GM23338 (cell line): ENCODE measurements around the gene ARHGEF11.

Experiments
- CTCF ChIP-seq, 2 experiments: fragments of 200-600 bp in 1 of 2; sonication (generic) in 1 of 2; conservative IDR thresholded peaks; 2 replicates each; pipeline versions ENCODE4 v1.5.1 to v1.6.1; 2016 to 2017; ENCODE audit warnings: antibody characterized with exemption in 2 of 2, low read depth in 2 of 2, mild to moderate bottlenecking in 2 of 2, moderate library complexity in 1 of 2
- EZH2 ChIP-seq: fragments of 200-600 bp; sonication (generic); IDR thresholded peaks from one replicate; pipeline ENCODE4 v1.8.0; 2017; ENCODE audit warnings: antibody characterized with exemption, mild to moderate bottlenecking, low read depth; ENCODE audit not compliant: unreplicated experiment
- EZH2phosphoT487 ChIP-seq: fragments of 200-600 bp; sonication (generic); IDR thresholded peaks from one replicate; pipeline ENCODE4 v1.8.1; 2018; ENCODE audit warnings: antibody characterized with exemption; ENCODE audit not compliant: unreplicated experiment
- ZNF331 ChIP-seq: fragments of 250-450 bp; sonication (Bioruptor Pico); IDR thresholded peaks from 2 replicates; pipeline ENCODE4 v1.5.0; 2020; ENCODE audit warnings: low read depth, mild to moderate bottlenecking, moderate library complexity
- TF ChIP-seq, protein P1 (sequence below): IDR thresholded peaks from one replicate; pipeline ENCODE4 v1.6.1; 2018; ENCODE audit warnings: antibody characterized with exemption; ENCODE audit not compliant: unreplicated experiment

- TF ChIP-seq CTCF (conservative IDR thresholded peaks at IDR 0.05; ENCODE audit: low read depth in 2 of 2): no peak
- TF ChIP-seq EZH2: no peak
- no peak for TF ChIP-seq EZH2phosphoT487
- TF ChIP-seq, protein P1, sequence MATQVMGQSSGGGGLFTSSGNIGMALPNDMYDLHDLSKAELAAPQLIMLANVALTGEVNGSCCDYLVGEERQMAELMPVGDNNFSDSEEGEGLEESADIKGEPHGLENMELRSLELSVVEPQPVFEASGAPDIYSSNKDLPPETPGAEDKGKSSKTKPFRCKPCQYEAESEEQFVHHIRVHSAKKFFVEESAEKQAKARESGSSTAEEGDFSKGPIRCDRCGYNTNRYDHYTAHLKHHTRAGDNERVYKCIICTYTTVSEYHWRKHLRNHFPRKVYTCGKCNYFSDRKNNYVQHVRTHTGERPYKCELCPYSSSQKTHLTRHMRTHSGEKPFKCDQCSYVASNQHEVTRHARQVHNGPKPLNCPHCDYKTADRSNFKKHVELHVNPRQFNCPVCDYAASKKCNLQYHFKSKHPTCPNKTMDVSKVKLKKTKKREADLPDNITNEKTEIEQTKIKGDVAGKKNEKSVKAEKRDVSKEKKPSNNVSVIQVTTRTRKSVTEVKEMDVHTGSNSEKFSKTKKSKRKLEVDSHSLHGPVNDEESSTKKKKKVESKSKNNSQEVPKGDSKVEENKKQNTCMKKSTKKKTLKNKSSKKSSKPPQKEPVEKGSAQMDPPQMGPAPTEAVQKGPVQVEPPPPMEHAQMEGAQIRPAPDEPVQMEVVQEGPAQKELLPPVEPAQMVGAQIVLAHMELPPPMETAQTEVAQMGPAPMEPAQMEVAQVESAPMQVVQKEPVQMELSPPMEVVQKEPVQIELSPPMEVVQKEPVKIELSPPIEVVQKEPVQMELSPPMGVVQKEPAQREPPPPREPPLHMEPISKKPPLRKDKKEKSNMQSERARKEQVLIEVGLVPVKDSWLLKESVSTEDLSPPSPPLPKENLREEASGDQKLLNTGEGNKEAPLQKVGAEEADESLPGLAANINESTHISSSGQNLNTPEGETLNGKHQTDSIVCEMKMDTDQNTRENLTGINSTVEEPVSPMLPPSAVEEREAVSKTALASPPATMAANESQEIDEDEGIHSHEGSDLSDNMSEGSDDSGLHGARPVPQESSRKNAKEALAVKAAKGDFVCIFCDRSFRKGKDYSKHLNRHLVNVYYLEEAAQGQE: no peak
- TF ChIP-seq ZNF331 (CRISPR knock-in tag): no peak
Observed at GRCh38 chr1:156992215-156992614, 53.3 kb downstream of the ARHGEF11 start.
